Measurements from ENCODE around the gene SPRR5.

GRCh38 chr1:152951711-152952110 is 4.7 kb downstream of the SPRR5 start:
- no peak for TF ChIP-seq CTCF (IDR thresholded peaks at IDR 0.05; ENCODE audit: low read length)
- no peak for TF ChIP-seq EZH2 (IDR thresholded peaks at IDR 0.05; ENCODE audit: borderline replicate concordance, low read length)
